Measurements from ENCODE around the gene FRMD6. TPM values are rescaled to one million over a fixed set of nuclear protein-coding genes. Genes with fewer than 3 reads are reported as not detected.

The FRMD6 gene
- polyA plus RNA-seq, 1 experiment = 507 TPM

DNA sequence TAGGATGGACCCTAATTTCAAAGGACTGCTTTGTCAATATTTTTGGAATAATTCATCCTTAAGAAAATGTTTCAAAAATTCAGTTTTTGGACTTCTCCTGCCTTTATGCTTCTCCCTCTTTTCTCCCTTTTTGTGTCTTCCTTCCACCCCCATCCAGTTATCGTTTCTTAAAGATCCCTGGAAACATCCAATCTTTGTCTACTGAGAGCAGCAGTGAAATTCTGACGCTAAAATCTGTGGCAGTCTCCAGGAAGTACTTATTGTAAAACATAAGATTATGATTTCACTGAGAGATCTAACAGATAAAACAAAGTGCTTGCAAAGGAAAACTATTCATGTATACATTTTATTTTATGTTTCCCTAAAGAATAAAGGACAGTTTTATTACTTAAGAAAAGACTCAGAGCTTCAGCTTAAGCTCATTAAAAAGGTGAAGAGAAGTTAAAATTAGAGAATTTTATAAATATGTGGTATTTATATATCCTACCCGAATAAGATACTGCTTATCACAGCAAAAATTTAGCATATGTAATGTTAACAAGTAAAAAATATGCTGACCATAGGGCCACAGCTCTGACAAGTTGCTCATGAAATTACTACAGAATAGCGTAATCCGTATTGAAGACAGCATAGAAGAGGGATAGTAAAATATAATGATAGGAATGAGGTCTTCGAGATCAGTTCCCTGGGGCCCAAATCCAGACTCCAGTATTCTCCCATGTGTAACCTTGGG lies 6.9 kb downstream of the FRMD6 start:
- ChIA-PET CTCF (interaction anchor here (1.0 to 1.7 kb wide), 2 partner anchors 375 to 376 kb away, joined by 3 to 7 read pairs; no protein-coding TSS in a partner anchor), POLR2A (interaction anchor here (0.6 to 0.9 kb wide), 2 partner anchors 9 to 24 kb away, joined by 4 read pairs; no protein-coding TSS in a partner anchor)
- no peak for DNase-seq (ENCODE audit: low read depth)
- H3K36me3 ChIP-seq (ENCODE audit: control insufficient read depth, insufficient read depth, low read length) = peaks cover 13% of the 10 kb centered on the region
- peak overlapping the region; percentile 41 for H3K4me3 ChIP-seq (ENCODE audit: low read depth, low read length)
- TF ChIP-seq, protein P1, sequence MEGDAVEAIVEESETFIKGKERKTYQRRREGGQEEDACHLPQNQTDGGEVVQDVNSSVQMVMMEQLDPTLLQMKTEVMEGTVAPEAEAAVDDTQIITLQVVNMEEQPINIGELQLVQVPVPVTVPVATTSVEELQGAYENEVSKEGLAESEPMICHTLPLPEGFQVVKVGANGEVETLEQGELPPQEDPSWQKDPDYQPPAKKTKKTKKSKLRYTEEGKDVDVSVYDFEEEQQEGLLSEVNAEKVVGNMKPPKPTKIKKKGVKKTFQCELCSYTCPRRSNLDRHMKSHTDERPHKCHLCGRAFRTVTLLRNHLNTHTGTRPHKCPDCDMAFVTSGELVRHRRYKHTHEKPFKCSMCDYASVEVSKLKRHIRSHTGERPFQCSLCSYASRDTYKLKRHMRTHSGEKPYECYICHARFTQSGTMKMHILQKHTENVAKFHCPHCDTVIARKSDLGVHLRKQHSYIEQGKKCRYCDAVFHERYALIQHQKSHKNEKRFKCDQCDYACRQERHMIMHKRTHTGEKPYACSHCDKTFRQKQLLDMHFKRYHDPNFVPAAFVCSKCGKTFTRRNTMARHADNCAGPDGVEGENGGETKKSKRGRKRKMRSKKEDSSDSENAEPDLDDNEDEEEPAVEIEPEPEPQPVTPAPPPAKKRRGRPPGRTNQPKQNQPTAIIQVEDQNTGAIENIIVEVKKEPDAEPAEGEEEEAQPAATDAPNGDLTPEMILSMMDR (IDR thresholded peaks at IDR 0.05; ENCODE audit: insufficient read depth, low read depth, low read length) = no peak
- H3K27me3 ChIP-seq (ENCODE audit: control insufficient read depth, insufficient read depth, low read length) = no peaks in the 10 kb centered on the region

DNA sequence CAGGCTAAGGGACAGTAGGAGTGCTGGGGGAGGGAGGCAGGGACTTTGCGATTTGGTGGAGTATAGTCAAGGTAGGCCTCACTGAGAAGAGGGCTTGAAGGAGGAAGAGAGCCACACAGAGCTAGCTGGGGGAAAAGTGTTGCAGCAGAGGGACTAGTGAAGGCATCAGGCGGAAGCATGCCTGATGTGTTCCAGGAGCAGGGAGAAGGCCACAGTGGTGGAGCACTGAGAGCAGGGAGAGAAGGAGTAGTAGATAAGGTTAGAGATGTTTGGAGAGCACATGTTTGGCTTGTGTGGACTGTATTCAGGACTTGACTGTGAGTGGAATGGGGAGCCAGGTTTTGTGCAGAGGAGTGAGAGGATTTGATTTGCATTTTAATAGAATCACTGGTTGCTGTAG lies 9.0 kb downstream of the FRMD6 start:
- POLR2A ChIA-PET = no interaction called here
- TF ChIP-seq, protein P1 (IDR thresholded peaks at IDR 0.05; ENCODE audit: insufficient read depth, low read depth, low read length) = no peak
- no peak for DNase-seq (ENCODE audit: low read depth)

DNA sequence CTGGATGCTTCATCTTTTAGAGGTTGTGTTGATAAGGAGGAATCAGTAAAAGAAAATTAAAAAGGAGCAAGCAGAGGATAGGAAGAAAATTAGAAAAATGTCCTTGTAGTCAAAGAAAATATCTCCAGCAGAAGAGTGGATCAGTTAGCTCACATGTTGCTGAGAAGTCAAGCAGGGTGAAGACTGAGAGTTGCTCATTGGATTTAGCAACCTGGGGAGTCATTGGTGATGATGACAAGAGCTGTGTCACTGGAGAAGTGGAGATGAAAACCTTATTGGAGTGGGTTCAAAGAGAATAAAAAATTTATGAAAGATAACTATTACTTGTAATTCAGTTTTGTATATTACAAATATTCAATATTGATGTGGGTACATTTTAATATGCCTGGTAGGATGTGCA lies 9.8 kb downstream of the FRMD6 start:
- Histone ChIP-seq H3K27me3 (ENCODE audit: control insufficient read depth, insufficient read depth, low read length) (no peaks in the 10 kb centered on the region), H3K36me3 (ENCODE audit: control insufficient read depth, insufficient read depth, low read length) (peaks cover 15% of the 10 kb centered on the region), H3K4me3 (ENCODE audit: low read depth, low read length) (no peak overlapping the region)
- ChIA-PET POLR2A (no interaction called here), CTCF (interaction anchor here (1.2 kb wide), 1 partner anchor 114 kb away, joined by 7 read pairs; no protein-coding TSS in a partner anchor)
- DNase-seq (ENCODE audit: low read depth) = no peak
- TF ChIP-seq, protein P1 (IDR thresholded peaks at IDR 0.05; ENCODE audit: insufficient read depth, low read depth, low read length) = no peak

More for the DNA sequence above, 9.0 kb downstream of the FRMD6 start:
- Histone ChIP-seq H3K36me3 (ENCODE audit: control insufficient read depth, insufficient read depth, low read length) (peaks cover 15% of the 10 kb centered on the region), H3K27me3 (ENCODE audit: control insufficient read depth, insufficient read depth, low read length) (no peaks in the 10 kb centered on the region), H3K4me3 (ENCODE audit: low read depth, low read length) (no peak overlapping the region)
- CTCF ChIA-PET = no interaction called here

DNA sequence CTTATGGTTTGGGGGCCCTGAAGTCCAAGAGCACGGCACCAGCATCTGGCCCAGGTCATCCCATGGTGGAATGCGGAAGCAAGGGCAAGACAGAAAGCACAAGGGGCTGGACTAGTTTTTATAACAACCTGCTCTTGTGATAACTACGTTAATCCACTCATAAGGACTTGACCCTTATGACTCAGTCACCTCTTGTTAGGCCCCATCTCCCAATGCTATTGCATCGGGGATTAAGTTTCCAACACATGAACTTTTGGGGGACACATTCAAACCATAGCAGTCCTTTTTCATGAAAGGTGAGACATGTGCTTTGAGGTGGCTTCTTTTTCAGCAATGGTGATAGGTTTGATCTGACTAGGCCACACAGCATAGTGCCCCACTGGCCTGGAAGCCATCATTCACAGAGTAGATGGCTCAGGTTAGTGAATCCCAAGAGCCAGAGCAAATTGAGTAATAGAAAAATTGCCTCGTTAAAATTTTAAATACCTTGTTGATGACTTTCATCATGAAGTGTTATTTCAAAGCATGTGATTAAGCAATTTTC lies 12.1 kb downstream of the FRMD6 start:
- CTCF ChIA-PET = interaction anchor here (0.7 to 1.2 kb wide), 3 partner anchors 8 to 21 kb away, joined by 3 to 4 read pairs (median 3); no protein-coding TSS in a partner anchor

DNA sequence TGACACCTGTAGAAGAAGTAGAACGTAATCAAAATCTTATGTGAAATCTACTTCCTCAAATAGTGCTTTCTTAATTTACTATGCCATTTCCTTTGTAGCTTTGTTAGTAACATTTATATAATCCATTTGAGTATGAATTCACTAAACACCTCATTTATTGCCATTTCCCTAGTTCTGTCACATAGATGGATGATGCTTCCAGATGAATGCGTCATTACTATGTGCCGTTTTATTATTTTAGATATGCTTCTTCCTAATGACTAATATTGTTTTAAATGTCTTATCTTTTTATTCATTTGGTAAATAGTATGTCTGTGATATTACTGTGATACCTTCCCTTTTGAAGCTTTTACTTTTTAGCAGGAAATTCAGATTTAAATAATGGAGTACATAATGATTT lies 14.4 kb downstream of the FRMD6 start:
- Histone ChIP-seq H3K36me3 (ENCODE audit: control insufficient read depth, insufficient read depth, low read length) (peaks cover 6% of the 10 kb centered on the region), H3K27me3 (ENCODE audit: control insufficient read depth, insufficient read depth, low read length) (no peaks in the 10 kb centered on the region), H3K4me3 (ENCODE audit: low read depth, low read length) (no peak overlapping the region)
- ChIA-PET CTCF (no interaction called here), POLR2A (no interaction called here)
- no peak for DNase-seq (ENCODE audit: low read depth)
- TF ChIP-seq, protein P1 (IDR thresholded peaks at IDR 0.05; ENCODE audit: insufficient read depth, low read depth, low read length) = no peak

More for the DNA sequence above, 12.1 kb downstream of the FRMD6 start:
- Histone ChIP-seq H3K36me3 (ENCODE audit: control insufficient read depth, insufficient read depth, low read length) (peaks cover 15% of the 10 kb centered on the region), H3K27me3 (ENCODE audit: control insufficient read depth, insufficient read depth, low read length) (no peaks in the 10 kb centered on the region), H3K4me3 (ENCODE audit: low read depth, low read length) (no peak overlapping the region)
- TF ChIP-seq, protein P1 (IDR thresholded peaks at IDR 0.05; ENCODE audit: insufficient read depth, low read depth, low read length) = no peak
- DNase-seq (ENCODE audit: low read depth) = no peak
- POLR2A ChIA-PET = no interaction called here
